ENCODE results near the gene FGA.

FGA gene

DNA sequence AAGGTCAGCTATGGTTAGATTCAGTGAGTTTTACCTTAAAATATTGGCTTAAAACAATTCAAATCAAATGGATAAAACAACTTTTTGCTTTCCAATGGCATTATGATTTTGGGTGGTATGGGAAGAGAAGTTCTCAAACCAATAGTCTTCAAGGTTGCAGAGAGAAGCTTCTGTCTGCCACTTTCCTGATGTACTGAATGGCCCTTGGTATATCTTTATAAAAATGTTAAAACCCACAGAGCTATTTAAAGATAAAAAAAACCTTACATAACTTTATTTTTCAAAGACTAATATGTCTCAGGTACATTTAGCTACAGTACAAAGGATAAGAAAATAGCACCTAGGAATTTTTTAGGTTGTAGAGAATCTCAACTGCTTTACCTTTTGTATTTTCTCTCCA is 6.9 kb downstream of the FGA start:
- no peak for DNase-seq (ENCODE audit: low spot score)
- in situ Hi-C loops (cut with MboI; ENCODE audit: low pct_unique_long_range_greater_than_20kb, low sequenced_read_pairs, unreplicated experiment): no loop called here
- TF ChIP-seq, protein P1, sequence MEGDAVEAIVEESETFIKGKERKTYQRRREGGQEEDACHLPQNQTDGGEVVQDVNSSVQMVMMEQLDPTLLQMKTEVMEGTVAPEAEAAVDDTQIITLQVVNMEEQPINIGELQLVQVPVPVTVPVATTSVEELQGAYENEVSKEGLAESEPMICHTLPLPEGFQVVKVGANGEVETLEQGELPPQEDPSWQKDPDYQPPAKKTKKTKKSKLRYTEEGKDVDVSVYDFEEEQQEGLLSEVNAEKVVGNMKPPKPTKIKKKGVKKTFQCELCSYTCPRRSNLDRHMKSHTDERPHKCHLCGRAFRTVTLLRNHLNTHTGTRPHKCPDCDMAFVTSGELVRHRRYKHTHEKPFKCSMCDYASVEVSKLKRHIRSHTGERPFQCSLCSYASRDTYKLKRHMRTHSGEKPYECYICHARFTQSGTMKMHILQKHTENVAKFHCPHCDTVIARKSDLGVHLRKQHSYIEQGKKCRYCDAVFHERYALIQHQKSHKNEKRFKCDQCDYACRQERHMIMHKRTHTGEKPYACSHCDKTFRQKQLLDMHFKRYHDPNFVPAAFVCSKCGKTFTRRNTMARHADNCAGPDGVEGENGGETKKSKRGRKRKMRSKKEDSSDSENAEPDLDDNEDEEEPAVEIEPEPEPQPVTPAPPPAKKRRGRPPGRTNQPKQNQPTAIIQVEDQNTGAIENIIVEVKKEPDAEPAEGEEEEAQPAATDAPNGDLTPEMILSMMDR (IDR thresholded peaks at IDR 0.05; ENCODE audit: extremely low read depth, insufficient read depth, missing control alignments): no peak

DNA sequence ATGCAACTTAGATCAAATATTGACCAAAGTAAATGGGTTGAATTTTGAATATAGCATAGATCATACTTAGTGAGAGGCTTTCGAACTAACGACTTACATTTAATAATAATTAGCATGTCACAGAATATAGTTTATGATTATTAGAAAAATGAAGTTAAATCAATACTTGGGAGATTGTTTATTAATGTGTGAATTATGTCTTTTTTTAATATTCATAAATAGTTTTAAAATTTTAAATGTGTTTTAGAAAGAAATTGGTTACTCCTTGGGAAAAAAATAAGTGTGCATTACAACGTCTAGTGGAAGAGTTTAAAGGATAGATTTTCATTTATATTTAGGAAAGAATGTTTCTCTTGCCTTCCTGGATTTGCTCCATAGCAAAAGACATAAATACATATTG is 7.3 kb downstream of the FGA start:
- TF ChIP-seq, protein P1 (IDR thresholded peaks at IDR 0.05; ENCODE audit: extremely low read depth, insufficient read depth, missing control alignments): no peak
- DNase-seq (ENCODE audit: low spot score): no peak
- in situ Hi-C loops (cut with MboI; ENCODE audit: low pct_unique_long_range_greater_than_20kb, low sequenced_read_pairs, unreplicated experiment): no loop called here

GRCh38 chr4:154582723-154583122 is 7.8 kb downstream of the FGA start:
- DNase-seq (ENCODE audit: low spot score): no peak
- TF ChIP-seq, protein P1 (IDR thresholded peaks at IDR 0.05; ENCODE audit: extremely low read depth, insufficient read depth, missing control alignments): no peak
- in situ Hi-C loops (cut with MboI; ENCODE audit: low pct_unique_long_range_greater_than_20kb, low sequenced_read_pairs, unreplicated experiment): no loop called here

- in situ Hi-C loops (cut with MboI; ENCODE audit: low pct_unique_long_range_greater_than_20kb, low sequenced_read_pairs, unreplicated experiment): no loop called here
- TF ChIP-seq, protein P1 (IDR thresholded peaks at IDR 0.05; ENCODE audit: extremely low read depth, insufficient read depth, missing control alignments): no peak
- no peak for DNase-seq (ENCODE audit: low spot score)
These were observed 10.6 kb downstream of the FGA start for GRCh38 chr4:154579927-154580326.

DNA sequence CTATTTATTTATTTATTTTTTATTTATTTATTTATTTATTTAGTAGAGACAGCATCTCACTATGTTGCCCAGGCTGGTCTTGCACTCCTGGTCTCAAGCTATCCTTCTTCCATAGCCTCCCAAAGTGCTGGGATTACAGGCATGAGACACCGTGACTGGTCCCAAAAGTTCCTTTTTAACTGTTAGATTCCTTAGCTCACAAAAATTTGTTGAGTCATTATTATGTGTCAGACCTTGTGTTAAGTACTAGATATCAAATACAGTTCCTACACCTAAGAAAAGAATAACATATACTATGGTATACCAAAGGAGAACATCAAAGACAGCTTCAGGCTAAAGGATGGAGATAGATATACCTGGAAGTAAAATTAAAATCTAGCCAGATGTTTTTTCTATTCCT is 11.6 kb downstream of the FGA start:
- in situ Hi-C loops (cut with MboI; ENCODE audit: low pct_unique_long_range_greater_than_20kb, low sequenced_read_pairs, unreplicated experiment): no loop called here
- TF ChIP-seq, protein P1 (IDR thresholded peaks at IDR 0.05; ENCODE audit: extremely low read depth, insufficient read depth, missing control alignments): no peak
- DNase-seq (ENCODE audit: low spot score): no peak

DNA sequence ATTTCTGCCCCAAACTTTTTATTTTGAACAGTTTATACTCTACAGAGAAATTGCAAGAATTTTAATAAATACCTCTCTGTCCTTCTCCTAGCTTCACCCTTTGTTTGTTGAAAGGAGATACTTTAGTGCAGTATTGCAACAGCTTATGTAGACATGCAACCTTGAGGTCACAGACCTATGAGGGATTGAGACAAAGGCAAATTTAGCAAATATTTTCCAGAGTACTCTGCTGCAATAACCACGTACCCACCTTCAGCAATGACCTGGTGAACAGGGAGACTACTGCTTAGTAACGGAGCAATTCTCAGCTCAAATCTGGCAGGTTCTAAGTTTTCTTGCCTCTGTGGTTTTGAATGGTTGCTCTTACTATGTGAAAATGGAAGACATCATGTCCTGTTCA is 13.2 kb downstream of the FGA start:
- TF ChIP-seq, protein P1 (IDR thresholded peaks at IDR 0.05; ENCODE audit: extremely low read depth, insufficient read depth, missing control alignments): no peak
- in situ Hi-C loops (cut with MboI; ENCODE audit: low pct_unique_long_range_greater_than_20kb, low sequenced_read_pairs, unreplicated experiment): no loop called here
- DNase-seq (ENCODE audit: low spot score): no peak

- in situ Hi-C loops (cut with MboI; ENCODE audit: low pct_unique_long_range_greater_than_20kb, low sequenced_read_pairs, unreplicated experiment): no loop called here
- no peak for DNase-seq (ENCODE audit: low spot score)
- TF ChIP-seq, protein P1 (IDR thresholded peaks at IDR 0.05; ENCODE audit: extremely low read depth, insufficient read depth, missing control alignments): no peak
These were observed 16.2 kb downstream of the FGA start for GRCh38 chr4:154574311-154574710.

Data from GM13977 (cell line).